Measurements from ENCODE around the gene TSHZ2.

Gene TSHZ2

DNA sequence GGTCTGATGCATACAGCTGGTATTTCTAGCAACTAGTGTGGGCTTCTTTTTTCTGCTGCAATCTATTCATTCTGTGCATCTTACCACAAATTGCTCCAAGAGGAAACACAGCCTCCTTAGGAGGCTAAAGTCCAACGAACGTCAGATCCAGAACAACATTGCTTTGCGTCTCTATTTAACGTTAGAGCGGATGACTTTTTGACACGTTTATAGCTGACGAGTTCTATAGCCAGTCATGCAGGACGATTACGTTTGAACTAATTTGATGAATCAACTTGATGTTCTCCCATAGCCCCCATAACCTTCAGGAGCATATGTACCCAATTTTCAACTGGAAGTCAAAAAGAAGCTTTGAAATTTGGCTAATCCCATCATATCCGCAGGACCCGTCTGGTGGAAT, 59.9 kb downstream of the TSHZ2 start:
- no peak for DNase-seq

GRCh38 chr20:53032478-53032932, 60.3 kb downstream of the TSHZ2 start:
- DNase-seq = no peak

GRCh38 chr20:53033176-53033575, 61.0 kb downstream of the TSHZ2 start:
- no peak for DNase-seq

GRCh38 chr20:53034899-53035298, 62.7 kb downstream of the TSHZ2 start:
- no peak for DNase-seq

- no peak for DNase-seq
Observed at GRCh38 chr20:53036992-53037391, 64.8 kb downstream of the TSHZ2 start.

DNA sequence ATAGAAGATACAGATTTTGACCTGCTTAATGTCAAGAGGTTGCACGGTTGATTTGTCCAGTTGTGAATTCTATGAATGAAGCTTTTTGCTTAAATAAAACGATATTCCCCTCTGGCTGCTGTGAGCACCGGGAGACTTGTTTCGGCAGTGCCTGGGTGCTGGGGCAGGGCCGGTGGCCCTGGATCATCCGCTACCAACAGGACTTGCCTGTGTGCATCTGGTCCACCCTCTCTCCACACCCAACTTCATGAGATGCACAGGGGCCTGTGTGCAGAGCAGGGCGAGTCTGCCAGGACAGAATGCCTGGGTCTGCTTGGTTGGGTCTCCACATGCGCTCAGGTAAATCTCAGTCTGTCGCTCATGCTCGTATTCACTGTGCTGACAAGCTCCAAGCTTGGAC, 65.5 kb downstream of the TSHZ2 start:
- no peak for DNase-seq

DNA sequence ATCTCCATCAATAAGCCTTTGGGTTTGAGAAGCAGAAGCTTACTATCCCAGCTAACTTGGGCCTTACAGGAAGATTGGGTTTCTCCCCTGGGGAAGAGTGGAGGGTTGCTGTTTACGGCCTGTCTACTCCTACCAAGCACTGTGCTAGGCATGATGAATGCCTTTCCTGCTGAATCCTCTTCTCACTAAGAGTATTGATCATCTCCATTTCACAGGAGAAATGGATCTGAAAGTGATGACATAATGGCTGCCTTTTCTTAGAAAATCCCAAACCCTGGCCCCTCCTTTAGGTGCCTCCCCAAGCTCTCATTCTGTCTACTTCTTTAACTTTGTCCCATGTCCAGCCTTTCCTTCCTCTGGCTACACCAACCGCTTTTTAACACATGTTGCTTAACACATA, 66.1 kb downstream of the TSHZ2 start:
- DNase-seq = no peak

DNA sequence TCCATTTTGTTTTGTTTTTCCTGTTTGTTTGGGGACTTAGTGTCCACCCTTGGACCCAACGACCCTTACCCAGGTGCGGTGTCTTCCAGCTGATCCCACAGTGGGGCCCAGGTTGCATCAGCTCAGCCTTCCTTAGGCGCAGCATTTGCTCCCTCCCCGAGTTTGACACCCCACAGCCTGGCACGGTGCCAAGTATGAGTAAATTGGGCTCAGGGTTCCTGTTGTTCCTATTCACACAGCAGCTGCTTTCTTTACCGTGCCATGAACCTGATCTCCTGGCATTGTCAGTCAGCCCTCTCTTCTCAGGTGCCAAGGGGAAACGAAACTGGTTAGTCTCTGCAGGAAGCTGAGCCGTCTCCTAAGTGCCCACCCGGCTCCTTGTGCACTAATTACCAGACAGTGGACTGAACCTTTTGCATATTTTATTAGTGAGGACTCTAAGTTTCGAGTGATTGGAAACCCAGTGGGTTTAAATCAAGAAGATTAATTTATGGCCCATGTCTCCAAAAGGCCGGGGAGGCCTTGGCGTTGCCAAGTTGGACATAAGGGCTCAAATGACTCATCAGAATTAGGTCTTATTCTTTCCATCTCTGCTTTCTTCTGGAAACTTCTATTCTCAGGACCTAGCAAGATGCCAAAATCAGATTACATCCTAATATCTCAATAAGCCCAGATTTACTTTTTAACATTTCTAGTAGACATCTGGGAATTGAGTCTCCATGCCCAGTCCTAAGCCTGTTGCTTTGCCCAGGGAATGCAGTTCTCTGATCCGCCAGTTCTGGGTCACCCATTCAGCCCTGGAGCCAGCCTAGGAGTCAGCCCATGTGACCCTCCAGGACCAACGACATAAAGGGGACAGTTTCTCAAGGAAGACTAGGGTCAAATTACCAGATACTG, 68.8 kb downstream of the TSHZ2 start:
- peak; percentile 35 for DNase-seq

- no peak for DNase-seq
Observed at GRCh38 chr20:53042521-53042920, 70.4 kb downstream of the TSHZ2 start.

- DNase-seq = no peak
Observed at GRCh38 chr20:53044296-53044695, 72.1 kb downstream of the TSHZ2 start.

DNA sequence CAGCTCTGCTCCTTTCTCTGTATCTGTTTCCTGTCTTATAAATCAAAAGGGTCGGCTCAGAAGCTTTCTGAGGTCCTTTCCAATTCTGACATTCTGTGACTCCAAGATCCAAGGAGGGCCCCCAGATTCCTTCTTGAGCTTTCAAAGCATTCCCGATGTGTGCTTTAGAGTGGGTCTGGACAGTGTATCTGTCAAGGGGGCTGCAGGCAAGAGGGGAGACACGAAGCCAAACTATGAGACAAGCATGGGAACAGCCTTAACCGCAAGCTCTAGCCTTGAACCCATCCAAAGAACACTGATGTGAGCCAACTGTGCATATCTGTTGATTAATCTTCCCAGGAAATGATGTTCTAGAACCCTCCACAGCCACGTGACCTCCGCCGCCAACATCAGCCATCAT, 73.8 kb downstream of the TSHZ2 start:
- no peak for DNase-seq

- no peak for DNase-seq
Observed at GRCh38 chr20:53047203-53047602, 75.0 kb downstream of the TSHZ2 start.

GRCh38 chr20:53048387-53048786, 76.2 kb downstream of the TSHZ2 start:
- no peak for DNase-seq

DNA sequence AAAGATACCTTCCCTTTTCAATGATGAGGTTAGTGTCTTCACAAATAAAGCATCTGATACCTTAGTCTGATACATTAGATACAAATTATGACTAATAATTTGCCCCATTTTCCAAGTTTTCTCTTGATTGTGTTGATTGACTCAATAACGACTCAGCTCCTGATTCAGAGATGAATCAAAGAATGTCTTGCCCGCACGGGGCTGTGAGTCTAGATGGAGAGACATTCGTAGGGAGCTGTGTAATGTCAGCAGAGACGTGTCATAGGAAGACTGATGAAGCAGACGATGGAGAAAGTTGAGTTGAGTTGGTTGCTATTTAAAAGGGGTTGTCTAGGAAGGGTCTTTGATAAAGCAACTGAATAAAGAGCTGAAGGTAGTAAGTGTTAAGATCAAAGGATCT, 78.2 kb downstream of the TSHZ2 start:
- no peak for DNase-seq

DNA sequence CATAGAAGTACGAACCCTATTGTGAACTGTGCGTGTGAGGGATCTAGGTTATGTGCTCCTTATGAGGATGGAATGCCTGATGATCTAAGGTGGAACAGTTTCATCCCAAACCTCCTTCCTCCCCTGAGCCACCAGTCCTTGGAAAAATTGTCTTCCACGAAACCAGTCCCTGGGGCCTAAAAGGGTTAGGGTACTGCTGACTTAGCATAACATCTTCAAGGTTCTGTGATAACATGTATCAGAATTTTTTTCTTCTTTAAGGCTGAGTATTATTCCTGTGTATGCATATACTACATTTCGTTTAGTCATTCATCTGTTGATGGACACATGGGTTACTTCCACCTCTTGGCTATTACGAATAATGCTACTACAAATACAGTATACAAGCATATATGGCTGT, 80.2 kb downstream of the TSHZ2 start:
- DNase-seq = no peak

- no peak for DNase-seq
Observed at GRCh38 chr20:53053595-53053994, 81.4 kb downstream of the TSHZ2 start.

- no peak for DNase-seq
Observed at GRCh38 chr20:53055367-53056067, 83.4 kb downstream of the TSHZ2 start.

DNA sequence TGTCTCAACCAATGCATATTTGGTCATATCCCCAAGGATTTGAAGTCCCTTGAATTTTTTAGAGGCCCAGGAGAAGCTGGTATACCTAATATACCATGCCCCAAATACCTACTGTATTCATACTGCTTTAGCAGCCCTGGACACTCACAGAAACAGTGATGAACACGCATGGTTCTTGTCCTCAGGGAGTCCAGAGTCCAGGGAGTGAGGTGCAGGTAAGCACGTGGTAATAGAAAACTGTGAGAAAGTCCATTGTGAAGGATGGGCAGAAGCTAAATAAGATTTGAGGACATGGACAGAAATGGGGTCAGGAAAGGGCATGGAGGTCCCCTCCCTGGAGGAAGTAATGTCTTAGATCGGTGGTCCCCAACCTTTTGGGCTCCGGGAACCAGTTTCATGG, 85.4 kb downstream of the TSHZ2 start:
- DNase-seq = no peak

- no peak for DNase-seq
Observed at GRCh38 chr20:53059848-53060247, 87.7 kb downstream of the TSHZ2 start.

DNA sequence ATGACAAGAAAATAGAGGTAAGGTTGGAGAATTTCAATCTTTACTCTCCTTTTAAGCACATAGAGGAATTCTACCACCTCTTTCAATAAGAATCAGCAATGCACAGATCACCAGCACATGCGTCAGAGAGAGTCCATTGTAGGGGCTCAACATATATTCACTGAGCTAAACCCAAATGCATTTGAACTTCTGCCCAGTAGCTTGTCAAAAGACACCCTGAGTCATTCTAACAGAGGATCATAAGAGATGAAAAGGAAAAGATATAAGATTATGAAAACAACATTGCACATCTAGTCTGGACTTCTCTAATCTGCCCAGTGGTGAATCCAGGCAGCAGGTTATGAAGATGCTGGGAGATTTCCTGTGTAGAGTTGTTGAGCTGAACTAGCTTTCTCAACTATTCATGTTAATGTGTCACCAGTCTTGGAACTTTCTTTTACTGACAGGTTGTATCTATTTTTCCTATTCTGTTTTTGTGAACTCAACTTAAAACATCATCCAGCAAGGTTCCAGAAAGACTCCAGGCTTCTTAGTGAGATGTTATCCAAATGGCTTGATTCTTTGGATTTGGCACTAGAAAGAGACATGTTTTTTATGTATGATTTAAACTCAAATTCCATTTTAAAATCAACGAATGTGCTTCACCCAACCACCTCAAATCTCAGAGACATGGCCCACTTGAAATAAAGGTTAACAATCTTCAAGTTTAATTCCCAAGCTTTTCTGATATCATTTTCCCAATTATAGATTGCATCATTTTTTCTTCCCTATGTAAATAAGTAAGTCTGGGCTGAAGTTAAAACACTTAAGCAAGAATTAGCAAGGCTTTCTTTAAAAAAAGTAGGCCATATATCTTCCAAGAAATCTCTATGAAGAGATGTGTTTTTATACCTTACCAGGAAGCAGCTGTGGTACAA, 89.3 kb downstream of the TSHZ2 start:
- no peak for DNase-seq

GRCh38 chr20:53064935-53065334, 92.8 kb downstream of the TSHZ2 start:
- no peak for DNase-seq

DNA sequence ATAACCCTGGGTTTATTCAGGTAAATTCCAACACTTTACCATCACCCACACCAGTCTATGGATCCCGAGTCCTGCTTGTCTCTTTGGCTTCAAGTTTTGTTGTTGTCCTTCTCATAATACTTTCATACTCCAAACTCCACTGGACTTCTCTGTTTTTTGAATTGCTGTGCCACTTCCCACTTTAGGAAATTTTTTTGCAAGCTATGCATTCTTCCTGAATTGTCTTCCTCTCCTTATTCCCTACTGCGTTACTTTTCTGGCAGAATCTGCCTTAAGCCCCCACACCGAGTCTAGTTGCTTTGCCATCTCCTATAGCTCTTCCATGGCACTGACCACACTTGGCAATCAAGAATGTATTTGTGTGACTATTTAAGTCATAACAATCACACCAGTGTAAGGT, 96.1 kb downstream of the TSHZ2 start:
- DNase-seq = no peak

GRCh38 chr20:53069132-53069531, 97.0 kb downstream of the TSHZ2 start:
- no peak for DNase-seq

All from NCI-H748 treated with DMSO at 0.1 percent for 48 hours (cell line).